ENCODE measurements around the gene HEPH. TPM values are rescaled to one million over a fixed set of nuclear protein-coding genes. Genes with fewer than 3 reads are reported as not detected.
A peak's percentile ranks its signal among the peaks of the same experiment; 100 is the strongest.

The HEPH gene
- polyA plus RNA-seq, 2 donors = 1.1 to 2.0 TPM

DNA sequence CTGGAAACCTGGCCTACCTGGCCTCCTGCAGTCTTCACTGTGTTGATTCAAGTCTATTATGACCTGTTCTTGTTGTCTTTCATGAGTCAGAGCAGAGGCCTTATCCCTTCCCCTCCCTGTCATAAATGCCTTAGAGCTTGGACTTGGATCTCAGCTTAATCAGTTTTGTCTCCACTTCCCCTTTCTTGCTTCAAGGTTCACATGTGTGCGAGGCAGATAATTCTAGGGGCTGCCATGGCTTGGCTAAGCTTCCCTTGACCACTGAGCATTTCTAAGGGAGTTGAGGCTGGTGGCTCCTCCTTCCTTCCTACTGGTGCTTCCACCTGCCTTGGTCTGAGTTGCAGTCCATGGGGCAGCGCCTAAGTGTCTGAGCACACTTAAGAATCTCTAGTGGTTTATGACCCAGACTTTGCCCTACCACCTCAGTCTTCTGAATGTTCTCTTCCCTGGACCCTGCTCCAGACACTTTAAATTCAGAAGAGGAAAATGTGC is 1.7 kb upstream of the HEPH start:
- no peaks in the 10 kb centered on the region for H3K9me3 ChIP-seq (ENCODE audit: control insufficient read depth in 2 of 2, insufficient read depth in 1 of 2, low read depth in 1 of 2, low read length in 1 of 2)
- H3K4me3 ChIP-seq (ENCODE audit: low read depth in 1 of 2, low read length in 2 of 2) = no peak overlapping the region
- H3K27me3 ChIP-seq (ENCODE audit: control insufficient read depth in 1 of 2, insufficient read depth in 2 of 2, low read length in 2 of 2) = no peaks in the 10 kb centered on the region
- H3K4me1 ChIP-seq (ENCODE audit: control insufficient read depth in 2 of 2, insufficient read depth in 2 of 2, low read length in 1 of 2) = no peaks in the 10 kb centered on the region
- H3K36me3 ChIP-seq (ENCODE audit: control insufficient read depth in 2 of 2, insufficient read depth in 2 of 2, low read length in 1 of 2) = no peaks in the 10 kb centered on the region
- 64 to 66% methylated on average over 2 of the region's 2 CpGs for WGBS, 2 donors
- no peak overlapping the region for H3K27ac ChIP-seq (ENCODE audit: low read depth in 2 of 2, low read length in 1 of 2)

DNA sequence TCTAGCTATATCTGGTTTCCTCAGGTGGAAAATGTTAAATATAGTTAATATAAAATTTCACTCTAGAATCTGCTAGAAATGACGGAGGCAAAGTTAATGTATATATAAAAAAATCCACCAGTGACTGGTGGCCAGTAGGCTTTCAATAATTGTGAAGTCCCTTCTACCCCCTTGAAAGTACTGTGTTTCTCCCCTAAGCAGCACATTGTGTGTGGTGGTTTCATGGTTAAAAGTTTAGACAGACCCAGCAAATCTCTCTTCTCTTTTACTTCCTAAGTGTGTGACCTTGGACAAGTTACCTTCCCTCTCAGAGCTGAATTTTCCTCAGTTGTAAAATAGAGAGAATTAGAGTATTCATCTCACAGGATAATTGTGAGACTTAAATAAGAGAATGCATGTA is 600 bp upstream of the HEPH start:
- WGBS, 2 donors = 69 to 89% methylated on average over 1 of the region's 1 CpG

DNA sequence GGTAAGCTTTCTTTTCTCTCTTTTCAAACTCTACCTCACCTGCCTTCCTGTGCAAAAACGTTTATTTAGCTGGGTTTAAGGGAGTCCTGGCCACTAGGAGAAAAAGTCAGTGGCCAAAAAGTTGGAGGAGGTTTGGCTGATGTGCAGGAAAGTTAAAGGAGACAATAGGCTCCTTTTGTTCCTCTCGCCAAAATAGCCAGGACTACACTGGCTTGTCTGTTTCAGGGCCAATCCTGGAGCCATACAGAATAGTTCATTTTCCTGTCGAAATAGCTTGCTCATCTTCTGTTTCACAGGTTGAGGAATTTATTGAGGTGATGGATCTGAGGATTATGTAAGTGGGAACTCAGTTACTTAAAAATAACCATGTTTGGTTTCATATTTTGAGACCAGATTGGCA is 423 bp downstream of the HEPH start:
- Histone ChIP-seq H3K4me3 (ENCODE audit: low read depth in 1 of 2, low read length in 2 of 2) (peak overlapping the region in 1 of 2 donors; percentile 27), H3K9me3 (ENCODE audit: control insufficient read depth in 2 of 2, insufficient read depth in 1 of 2, low read depth in 1 of 2, low read length in 1 of 2) (no peaks in the 10 kb centered on the region), H3K4me1 (ENCODE audit: control insufficient read depth in 2 of 2, insufficient read depth in 2 of 2, low read length in 1 of 2) (no peaks in the 10 kb centered on the region), H3K36me3 (ENCODE audit: control insufficient read depth in 2 of 2, insufficient read depth in 2 of 2, low read length in 1 of 2) (no peaks in the 10 kb centered on the region), H3K27me3 (ENCODE audit: control insufficient read depth in 1 of 2, insufficient read depth in 2 of 2, low read length in 2 of 2) (no peaks in the 10 kb centered on the region), H3K27ac (ENCODE audit: low read depth in 2 of 2, low read length in 1 of 2) (peak overlapping the region in 1 of 2 donors; percentile 47)
- WGBS, 2 donors = 16 to 18% methylated on average over 3 of the region's 3 CpGs

More for the DNA sequence above, 600 bp upstream of the HEPH start:
- no peak overlapping the region for H3K4me3 ChIP-seq (ENCODE audit: low read depth in 1 of 2, low read length in 2 of 2)
- no peaks in the 10 kb centered on the region for H3K9me3 ChIP-seq (ENCODE audit: control insufficient read depth in 2 of 2, insufficient read depth in 1 of 2, low read depth in 1 of 2, low read length in 1 of 2)
- H3K27ac ChIP-seq (ENCODE audit: low read depth in 2 of 2, low read length in 1 of 2) = no peak overlapping the region
- no peaks in the 10 kb centered on the region for H3K36me3 ChIP-seq (ENCODE audit: control insufficient read depth in 2 of 2, insufficient read depth in 2 of 2, low read length in 1 of 2)
- H3K27me3 ChIP-seq (ENCODE audit: control insufficient read depth in 1 of 2, insufficient read depth in 2 of 2, low read length in 2 of 2) = no peaks in the 10 kb centered on the region
- H3K4me1 ChIP-seq (ENCODE audit: control insufficient read depth in 2 of 2, insufficient read depth in 2 of 2, low read length in 1 of 2) = no peaks in the 10 kb centered on the region

DNA sequence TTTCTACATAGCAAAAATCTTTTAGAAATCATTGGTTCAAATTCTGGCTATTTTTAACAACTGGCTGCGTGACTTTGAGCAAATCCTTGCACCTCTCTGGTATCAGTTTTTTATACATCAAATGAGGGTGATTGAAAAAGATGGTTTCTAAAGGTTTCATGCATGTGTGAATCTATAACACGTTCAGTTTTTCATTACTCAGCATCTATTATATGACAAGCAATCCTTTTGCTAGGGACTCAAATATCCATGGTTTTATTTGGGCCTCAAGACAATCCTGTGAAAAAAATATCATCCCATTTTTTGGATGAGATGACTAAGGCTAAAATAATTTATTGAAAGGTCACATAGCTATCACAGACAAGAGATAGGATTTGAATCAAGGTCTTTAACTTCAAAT is 884 bp downstream of the HEPH start:
- H3K36me3 ChIP-seq (ENCODE audit: control insufficient read depth in 2 of 2, insufficient read depth in 2 of 2, low read length in 1 of 2) = no peaks in the 10 kb centered on the region
- no peaks in the 10 kb centered on the region for H3K9me3 ChIP-seq (ENCODE audit: control insufficient read depth in 2 of 2, insufficient read depth in 1 of 2, low read depth in 1 of 2, low read length in 1 of 2)
- WGBS, 2 donors = 39 to 43% methylated on average over 2 of the region's 2 CpGs
- no peaks in the 10 kb centered on the region for H3K4me1 ChIP-seq (ENCODE audit: control insufficient read depth in 2 of 2, insufficient read depth in 2 of 2, low read length in 1 of 2)
- no peaks in the 10 kb centered on the region for H3K27me3 ChIP-seq (ENCODE audit: control insufficient read depth in 1 of 2, insufficient read depth in 2 of 2, low read length in 2 of 2)
- H3K4me3 ChIP-seq (ENCODE audit: low read depth in 1 of 2, low read length in 2 of 2) = peak overlapping the region in 1 of 2 donors; percentile 27
- H3K27ac ChIP-seq (ENCODE audit: low read depth in 2 of 2, low read length in 1 of 2) = no peak overlapping the region

DNA sequence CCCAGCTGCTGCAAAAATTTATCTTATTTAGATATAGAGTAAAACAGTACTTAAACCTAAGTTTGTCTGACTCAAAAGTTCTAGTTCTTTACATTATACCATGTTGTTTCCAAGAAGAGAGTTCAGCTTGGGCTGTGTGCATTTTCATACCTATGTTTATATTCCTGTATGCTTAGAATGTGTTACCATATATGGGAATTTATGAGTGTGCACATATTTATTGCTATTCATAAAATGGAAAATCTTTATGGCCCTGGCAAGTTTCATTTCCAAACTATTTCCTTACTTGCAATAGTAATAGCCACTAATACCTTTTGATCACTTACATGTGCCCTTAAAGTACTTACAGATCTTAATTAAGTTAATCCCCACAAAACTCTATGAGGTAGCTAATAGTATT is 2.6 kb downstream of the HEPH start:
- H3K27me3 ChIP-seq (ENCODE audit: control insufficient read depth in 1 of 2, insufficient read depth in 2 of 2, low read length in 2 of 2) = no peaks in the 10 kb centered on the region
- no peaks in the 10 kb centered on the region for H3K4me1 ChIP-seq (ENCODE audit: control insufficient read depth in 2 of 2, insufficient read depth in 2 of 2, low read length in 1 of 2)
- no peak overlapping the region for H3K27ac ChIP-seq (ENCODE audit: low read depth in 2 of 2, low read length in 1 of 2)
- H3K9me3 ChIP-seq (ENCODE audit: control insufficient read depth in 2 of 2, insufficient read depth in 1 of 2, low read depth in 1 of 2, low read length in 1 of 2) = no peaks in the 10 kb centered on the region
- H3K36me3 ChIP-seq (ENCODE audit: control insufficient read depth in 2 of 2, insufficient read depth in 2 of 2, low read length in 1 of 2) = no peaks in the 10 kb centered on the region
- H3K4me3 ChIP-seq (ENCODE audit: low read depth in 1 of 2, low read length in 2 of 2) = no peak overlapping the region

DNA sequence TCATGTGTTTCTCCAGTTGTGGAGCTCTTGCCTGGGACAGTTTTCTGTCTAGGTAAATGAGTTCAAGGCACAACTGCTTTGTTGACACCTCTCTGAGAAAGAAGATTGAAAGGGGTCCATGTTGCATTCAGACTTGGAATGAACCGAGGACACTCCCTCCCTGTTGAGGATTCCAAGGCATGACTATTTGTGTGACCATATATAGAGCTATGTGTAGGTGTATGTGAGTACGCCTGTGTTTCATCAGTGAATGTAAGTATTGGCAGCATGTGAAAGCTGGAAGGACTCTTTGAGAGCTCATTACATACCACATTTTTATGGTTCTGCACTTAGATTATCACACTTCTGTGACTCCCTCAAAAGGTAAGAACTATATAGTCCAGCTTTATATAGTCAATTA is 3.4 kb downstream of the HEPH start:
- no peak overlapping the region for H3K27ac ChIP-seq (ENCODE audit: low read depth in 2 of 2, low read length in 1 of 2)
- no peaks in the 10 kb centered on the region for H3K27me3 ChIP-seq (ENCODE audit: control insufficient read depth in 1 of 2, insufficient read depth in 2 of 2, low read length in 2 of 2)
- 51% methylated on average over 2 of the region's 2 CpGs for WGBS, 2 donors

DNA sequence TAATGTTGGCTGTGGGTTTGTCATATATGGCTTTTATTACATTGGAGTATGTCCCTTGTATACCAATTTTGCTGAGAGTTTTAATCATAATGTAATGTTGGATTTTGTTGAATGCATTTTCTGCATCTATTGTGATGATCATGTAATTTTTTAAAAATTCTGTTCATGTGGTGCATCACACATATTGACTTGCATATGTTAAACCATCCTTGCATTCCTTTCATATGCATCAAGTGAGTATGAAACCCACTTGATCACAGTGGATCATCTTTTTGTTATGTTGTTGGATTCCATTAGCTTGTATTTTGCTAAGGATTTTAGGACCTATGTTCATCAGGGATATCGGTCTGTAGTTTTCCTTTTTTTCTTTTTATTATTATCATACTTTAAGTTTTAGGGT is 12.1 kb downstream of the HEPH start:
- Histone ChIP-seq H3K9me3 (ENCODE audit: control insufficient read depth in 2 of 2, insufficient read depth in 1 of 2, low read depth in 1 of 2, low read length in 1 of 2) (no peaks in the 10 kb centered on the region), H3K4me3 (ENCODE audit: low read depth in 1 of 2, low read length in 2 of 2) (no peak overlapping the region), H3K36me3 (ENCODE audit: control insufficient read depth in 2 of 2, insufficient read depth in 2 of 2, low read length in 1 of 2) (no peaks in the 10 kb centered on the region), H3K27ac (ENCODE audit: low read depth in 2 of 2, low read length in 1 of 2) (no peak overlapping the region), H3K27me3 (ENCODE audit: control insufficient read depth in 1 of 2, insufficient read depth in 2 of 2, low read length in 2 of 2) (no peaks in the 10 kb centered on the region), H3K4me1 (ENCODE audit: control insufficient read depth in 2 of 2, insufficient read depth in 2 of 2, low read length in 1 of 2) (no peaks in the 10 kb centered on the region)
- WGBS, 2 donors = 94 to 100% methylated on average over 1 of the region's 1 CpG

More for the DNA sequence above, 3.4 kb downstream of the HEPH start:
- no peak overlapping the region for H3K4me3 ChIP-seq (ENCODE audit: low read depth in 1 of 2, low read length in 2 of 2)
- H3K9me3 ChIP-seq (ENCODE audit: control insufficient read depth in 2 of 2, insufficient read depth in 1 of 2, low read depth in 1 of 2, low read length in 1 of 2) = no peaks in the 10 kb centered on the region
- H3K4me1 ChIP-seq (ENCODE audit: control insufficient read depth in 2 of 2, insufficient read depth in 2 of 2, low read length in 1 of 2) = no peaks in the 10 kb centered on the region
- no peaks in the 10 kb centered on the region for H3K36me3 ChIP-seq (ENCODE audit: control insufficient read depth in 2 of 2, insufficient read depth in 2 of 2, low read length in 1 of 2)

DNA sequence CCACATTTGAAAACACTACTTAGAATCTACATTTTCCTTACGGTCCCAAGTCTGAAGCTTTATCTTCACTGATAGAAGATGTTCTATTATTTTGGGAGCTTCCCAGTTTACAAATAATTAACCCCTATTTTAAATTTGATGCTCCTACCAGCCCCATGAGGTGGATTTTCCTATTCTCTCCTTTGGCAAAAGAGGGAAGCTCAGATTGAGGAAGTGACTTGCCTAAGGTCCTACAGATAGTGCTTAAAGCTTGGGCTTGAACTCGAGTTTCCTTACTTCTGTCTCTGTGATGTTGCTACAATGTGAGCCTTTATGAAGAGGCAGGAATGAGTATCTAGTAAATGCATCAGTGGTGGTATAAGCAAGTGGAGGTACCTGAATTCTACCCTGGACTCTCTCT is 27.5 kb downstream of the HEPH start:
- Histone ChIP-seq H3K4me3 (ENCODE audit: low read depth in 1 of 2, low read length in 2 of 2) (no peak overlapping the region), H3K9me3 (ENCODE audit: control insufficient read depth in 2 of 2, insufficient read depth in 1 of 2, low read depth in 1 of 2, low read length in 1 of 2) (no peaks in the 10 kb centered on the region), H3K27ac (ENCODE audit: low read depth in 2 of 2, low read length in 1 of 2) (no peak overlapping the region), H3K4me1 (ENCODE audit: control insufficient read depth in 2 of 2, insufficient read depth in 2 of 2, low read length in 1 of 2) (no peaks in the 10 kb centered on the region), H3K27me3 (ENCODE audit: control insufficient read depth in 1 of 2, insufficient read depth in 2 of 2, low read length in 2 of 2) (no peaks in the 10 kb centered on the region), H3K36me3 (ENCODE audit: control insufficient read depth in 2 of 2, insufficient read depth in 2 of 2, low read length in 1 of 2) (no peaks in the 10 kb centered on the region)
- 59 to 74% methylated on average over 2 of the region's 2 CpGs for WGBS, 2 donors

DNA sequence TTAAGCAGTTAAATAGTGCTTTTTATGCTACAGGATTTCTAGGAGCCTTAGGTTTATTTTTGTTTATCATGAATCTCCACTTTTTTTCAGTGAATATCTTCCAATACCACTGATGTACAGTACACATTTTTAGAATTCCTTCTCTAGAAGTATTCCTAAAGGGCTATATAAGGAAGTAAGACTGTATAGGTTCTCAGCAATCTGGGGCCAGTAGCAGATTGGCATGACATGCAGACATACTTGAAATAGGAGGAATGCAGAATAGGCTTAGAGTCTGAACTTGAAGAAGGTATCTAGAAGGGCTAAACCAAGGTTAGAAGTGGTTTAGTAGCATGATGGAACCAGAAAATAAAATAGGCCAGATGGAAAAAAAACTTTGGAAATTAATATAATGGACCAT is 29.8 kb downstream of the HEPH start:
- H3K36me3 ChIP-seq (ENCODE audit: control insufficient read depth in 2 of 2, insufficient read depth in 2 of 2, low read length in 1 of 2) = no peaks in the 10 kb centered on the region
- no peaks in the 10 kb centered on the region for H3K27me3 ChIP-seq (ENCODE audit: control insufficient read depth in 1 of 2, insufficient read depth in 2 of 2, low read length in 2 of 2)
- H3K9me3 ChIP-seq (ENCODE audit: control insufficient read depth in 2 of 2, insufficient read depth in 1 of 2, low read depth in 1 of 2, low read length in 1 of 2) = no peaks in the 10 kb centered on the region
- no peak overlapping the region for H3K27ac ChIP-seq (ENCODE audit: low read depth in 2 of 2, low read length in 1 of 2)
- no peaks in the 10 kb centered on the region for H3K4me1 ChIP-seq (ENCODE audit: control insufficient read depth in 2 of 2, insufficient read depth in 2 of 2, low read length in 1 of 2)
- H3K4me3 ChIP-seq (ENCODE audit: low read depth in 1 of 2, low read length in 2 of 2) = no peak overlapping the region

DNA sequence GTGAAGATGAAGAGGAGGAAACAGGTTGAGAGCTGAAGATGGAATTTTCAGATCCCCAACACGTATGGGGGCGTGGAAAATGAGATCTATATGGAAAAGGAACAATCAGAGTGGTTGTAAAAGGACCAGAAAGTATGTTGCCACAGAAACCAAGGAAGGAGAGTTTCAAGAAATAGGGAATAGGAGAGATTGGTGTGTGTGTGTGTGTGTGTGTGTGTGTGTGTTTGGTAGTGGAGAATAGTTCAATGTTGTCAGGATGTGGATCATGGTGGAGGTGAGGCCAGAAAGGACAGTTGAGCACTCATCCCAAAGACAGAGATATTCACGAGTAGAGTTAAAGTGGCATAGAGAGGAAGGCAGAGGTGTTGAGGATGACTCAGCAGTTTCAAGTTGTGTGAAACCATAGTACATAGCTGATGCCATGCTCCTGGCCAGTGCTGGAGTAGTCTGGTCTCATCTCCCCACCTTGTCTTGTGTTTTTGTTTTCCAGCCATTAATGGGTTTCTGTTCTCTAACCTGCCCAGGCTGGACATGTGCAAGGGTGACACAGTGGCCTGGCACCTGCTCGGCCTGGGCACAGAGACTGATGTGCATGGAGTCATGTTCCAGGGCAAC is 36.1 kb downstream of the HEPH start:
- H3K4me1 ChIP-seq (ENCODE audit: control insufficient read depth in 2 of 2, insufficient read depth in 2 of 2, low read length in 1 of 2) = peaks cover 0 to 2% of the 10 kb centered on the region in 2 donors
- no peaks in the 10 kb centered on the region for H3K27me3 ChIP-seq (ENCODE audit: control insufficient read depth in 1 of 2, insufficient read depth in 2 of 2, low read length in 2 of 2)
- no peak overlapping the region for H3K4me3 ChIP-seq (ENCODE audit: low read depth in 1 of 2, low read length in 2 of 2)
- WGBS, 2 donors = 48 to 64% methylated on average over 4 of the region's 4 CpGs
- H3K27ac ChIP-seq (ENCODE audit: low read depth in 2 of 2, low read length in 1 of 2) = no peak overlapping the region
- no peaks in the 10 kb centered on the region for H3K36me3 ChIP-seq (ENCODE audit: control insufficient read depth in 2 of 2, insufficient read depth in 2 of 2, low read length in 1 of 2)
- H3K9me3 ChIP-seq (ENCODE audit: control insufficient read depth in 2 of 2, insufficient read depth in 1 of 2, low read depth in 1 of 2, low read length in 1 of 2) = no peaks in the 10 kb centered on the region
